B cell (primary cell): ENCODE results near the gene DNAH3. TPM values are rescaled to one million over a fixed set of nuclear protein-coding genes. Genes with fewer than 3 reads are reported as not detected.

Experiments
- ATAC-seq: fragments of 200-7000 bp; cut with Tn5 transposase; one replicate; pipeline ENCODE4 v1.10.0; 2021; ENCODE audit warnings: low read depth, mild to moderate bottlenecking, moderate number of reproducible peaks, moderate library complexity
- CTCF ChIA-PET: fragments of 350-600 bp; sonication (Branson Sonifier 250); formaldehyde crosslinking; loops from one replicate; lab custom pipeline; 2021; ENCODE audit warnings: antibody characterized with exemption, inconsistent platforms; lab: Charles Lee
- POLR2A ChIA-PET: fragments of 350-600 bp; sonication (Branson Sonifier 250); formaldehyde crosslinking; loops from one replicate; lab custom pipeline; 2021; ENCODE audit warnings: antibody characterized with exemption; lab: Charles Lee
- DNase-seq: peaks from one replicate; pipeline ENCODE4 v3.0.0; 2013
- H2AFZ ChIP-seq: 2 replicates; pipeline ENCODE4 v1.6.1; 2012; ENCODE audit warnings: mild to moderate bottlenecking, low read depth, low read length; ENCODE audit not compliant: insufficient read depth, poor library complexity, severe bottlenecking
- H3K27ac ChIP-seq, 2 donors: 1 replicate in 1 of 2; 2 replicates in 1 of 2; pipeline ENCODE4 v1.5.1; 2012 to 2013; ENCODE audit warnings: low read length in 2 of 2, mild to moderate bottlenecking in 2 of 2, moderate library complexity in 1 of 2
- H3K27me3 ChIP-seq, 4 experiments: fragments of 200-600 bp in 1 of 4; sonication (generic) in 1 of 4; replicated peaks in 1 of 4; 1 replicate in 2 of 4; 2 replicates in 2 of 4; pipeline versions ENCODE4 v1.6.1 to v1.7.0; 2013 to 2016; ENCODE audit warnings: low read length in 3 of 4, mild to moderate bottlenecking in 2 of 4, mixed read lengths in 1 of 4, moderate library complexity in 1 of 4; ENCODE audit not compliant: insufficient read depth in 4 of 4, control insufficient read depth in 3 of 4; ENCODE audit errors: control extremely low read depth in 1 of 4
- H3K36me3 ChIP-seq, 2 experiments: replicated peaks in 1 of 2; 1 replicate in 1 of 2; 2 replicates in 1 of 2; pipeline versions ENCODE4 v1.6.1 to v1.7.1; 2013; ENCODE audit warnings: low read length in 1 of 2; ENCODE audit not compliant: insufficient read depth in 2 of 2, control insufficient read depth in 1 of 2; ENCODE audit errors: control extremely low read depth in 1 of 2, extremely low read depth in 1 of 2
- H3K4me1 ChIP-seq, 2 donors: fragments of 200-600 bp in 1 of 2; sonication (generic) in 1 of 2; 1 replicate in 1 of 2; 2 replicates in 1 of 2; pipeline versions ENCODE4 v1.5.1 to v1.6.1; 2013 to 2017; ENCODE audit warnings: low read length in 2 of 2; ENCODE audit not compliant: control insufficient read depth in 2 of 2, insufficient read depth in 2 of 2
- H3K4me2 ChIP-seq: replicated peaks from 2 replicates; pipeline ENCODE3; 2012; ENCODE audit warnings: mild to moderate bottlenecking, low read depth, low read length; ENCODE audit not compliant: poor library complexity, severe bottlenecking
- H3K4me3 ChIP-seq, 5 experiments: fragments of 200-600 bp in 1 of 5; sonication (generic) in 1 of 5; 1 replicate in 3 of 5; 2 replicates in 2 of 5; pipeline versions ENCODE4 v1.5.1 to v1.7.0; 2011 to 2016; ENCODE audit warnings: low read length in 4 of 5, mild to moderate bottlenecking in 4 of 5, low read depth in 2 of 5, control low read depth in 1 of 5, moderate library complexity in 1 of 5; ENCODE audit not compliant: insufficient read depth in 1 of 5; ENCODE audit errors: control extremely low read depth in 1 of 5, extremely low read depth in 1 of 5
- H3K79me2 ChIP-seq: fragments of 200-600 bp; sonication (generic); one replicate; pipeline ENCODE4 v1.6.0; 2016; ENCODE audit warnings: low read length; ENCODE audit not compliant: control insufficient read depth, insufficient read depth
- H3K9ac ChIP-seq: fragments of 200-600 bp; sonication (generic); 2 replicates; pipeline ENCODE4 v1.6.1; 2017; ENCODE audit warnings: mild to moderate bottlenecking, low read length, moderate library complexity
- H3K9me3 ChIP-seq, 3 donors: one replicate each; pipeline versions ENCODE4 v1.6.1 to v1.7.1; 2013; ENCODE audit warnings: low read length in 2 of 3; ENCODE audit not compliant: control insufficient read depth in 2 of 3, insufficient read depth in 1 of 3; ENCODE audit errors: control extremely low read depth in 1 of 3
- H4K20me1 ChIP-seq: 2 replicates; pipeline ENCODE4 v1.6.0; 2012; ENCODE audit warnings: mild to moderate bottlenecking, low read length; ENCODE audit not compliant: insufficient read depth, control insufficient read depth, poor library complexity, severe bottlenecking
- H3K27ac Mint-ChIP-seq: one replicate; pipeline ENCODE4 v1.8.0; 2021; ENCODE audit warnings: mixed read lengths
- H3K27me3 Mint-ChIP-seq: one replicate; pipeline ENCODE4 v1.8.0; 2021; ENCODE audit warnings: mixed read lengths
- H3K4me1 Mint-ChIP-seq: one replicate; pipeline ENCODE4 v1.8.0; 2021; ENCODE audit warnings: mixed read lengths
- H3K4me3 Mint-ChIP-seq: one replicate; pipeline ENCODE4 v1.8.0; 2021; ENCODE audit warnings: mixed read lengths
- H3K9me3 Mint-ChIP-seq: one replicate; pipeline ENCODE4 v1.8.0; 2022; ENCODE audit warnings: mixed read lengths; ENCODE audit not compliant: insufficient read depth
- EZH2 ChIP-seq: IDR thresholded peaks from 2 replicates; pipeline ENCODE4 v1.6.1; 2012; ENCODE audit warnings: borderline replicate concordance, low read depth, mild to moderate bottlenecking, moderate library complexity, low read length; ENCODE audit not compliant: insufficient read depth, poor library complexity, severe bottlenecking
- WGBS: methylation state at CpG from one replicate; pipeline ENCODE4 v1.1.5; 2013; ENCODE audit warnings: missing lambda C conversion rate; ENCODE audit not compliant: insufficient coverage; 5-methylcytosine and 5-hydroxymethylcytosine counted together
- intact Hi-C: fragments of 100-400 bp; cut with micrococcal nuclease; formaldehyde crosslinking; loops from one replicate; pipeline ENCODE4 v1.10.0; 2022
- polyA plus RNA-seq: library from polyadenylated mRNA; depleted of rRNA; stranded (reverse); fragments of >200 nt; gene quantifications from 2 replicates; pipeline ENCODE4 v1.2.3, GENCODE V29; 2012
- total RNA-seq, 2 donors: library from RNA; stranded (reverse); fragments of 120-200 nt in 1 of 2; gene quantifications; 1 replicate in 1 of 2; 2 replicates in 1 of 2; pipeline versions ENCODE4 v1.2.3 to v1.2.4, GENCODE V29; 2013 to 2022
- TF ChIP-seq, protein P1 (sequence below): fragments of 200-600 bp; IDR thresholded peaks from one replicate; pipeline ENCODE4 v1.8.0; 2022; ENCODE audit warnings: antibody characterized with exemption, mild to moderate bottlenecking

DNAH3 gene
- total and polyA plus RNA-seq, 2 donors (not counting 1 experiment from before 2014, with no cell fraction given): not detected

DNA sequence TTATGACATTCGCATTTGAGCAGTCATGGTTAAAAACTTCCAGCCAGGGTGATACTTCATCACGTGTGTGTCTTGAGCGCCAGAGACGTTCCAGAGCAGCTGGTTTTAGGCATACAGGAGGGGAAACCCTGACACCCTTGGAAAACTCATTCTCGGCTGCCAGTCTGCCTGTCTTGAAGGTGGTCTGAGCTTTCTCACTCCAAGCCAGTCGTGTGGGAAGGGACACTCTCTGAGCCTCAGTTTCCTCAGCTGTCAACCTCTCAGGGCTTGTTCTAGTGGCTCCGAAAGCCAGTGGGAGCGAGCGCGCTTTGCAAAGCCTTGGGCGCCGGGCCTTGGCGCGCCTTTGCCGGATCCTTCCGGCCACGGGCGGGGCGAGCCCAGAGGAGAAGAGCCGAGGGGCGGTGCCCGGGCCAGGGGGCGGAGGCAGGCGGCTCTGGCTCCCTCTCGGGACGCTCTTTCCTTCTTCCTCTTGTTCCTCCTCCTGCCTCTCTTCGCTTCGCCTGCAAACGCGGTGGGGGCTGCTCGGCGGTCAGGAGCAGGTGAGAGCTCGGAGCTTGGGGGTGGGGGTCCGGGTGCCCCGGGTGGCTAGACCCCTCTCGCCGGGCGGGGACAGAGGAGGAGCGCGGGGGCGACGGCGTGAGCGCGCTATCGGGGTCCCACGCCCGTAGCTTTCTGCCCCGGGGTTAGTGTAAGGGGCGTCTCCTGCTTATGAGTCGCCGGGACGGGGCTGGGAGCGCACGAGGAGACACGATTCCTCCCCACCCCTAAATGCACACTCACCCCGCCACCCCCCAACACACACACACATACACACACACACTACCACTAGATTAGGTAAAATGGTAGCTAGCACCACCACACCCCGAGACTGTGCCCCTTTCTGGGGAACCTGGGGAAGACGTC lies 7.8 kb upstream of the DNAH3 start, which contains the start of gene LDAF1:
TSS of gene LDAF1 (plus strand) at position 467 of the 903 bp plus-strand sequence. CDS start 2,509 bp downstream, outside the sequence.
- under 1% methylated on average over 47 of the region's 59 CpGs for WGBS
- peak within 1 kb of the TSS; percentile 71 to 93 (median 85) for H3K4me3 ChIP-seq
- TF ChIP-seq EZH2: no peak
- TF ChIP-seq, protein P1, sequence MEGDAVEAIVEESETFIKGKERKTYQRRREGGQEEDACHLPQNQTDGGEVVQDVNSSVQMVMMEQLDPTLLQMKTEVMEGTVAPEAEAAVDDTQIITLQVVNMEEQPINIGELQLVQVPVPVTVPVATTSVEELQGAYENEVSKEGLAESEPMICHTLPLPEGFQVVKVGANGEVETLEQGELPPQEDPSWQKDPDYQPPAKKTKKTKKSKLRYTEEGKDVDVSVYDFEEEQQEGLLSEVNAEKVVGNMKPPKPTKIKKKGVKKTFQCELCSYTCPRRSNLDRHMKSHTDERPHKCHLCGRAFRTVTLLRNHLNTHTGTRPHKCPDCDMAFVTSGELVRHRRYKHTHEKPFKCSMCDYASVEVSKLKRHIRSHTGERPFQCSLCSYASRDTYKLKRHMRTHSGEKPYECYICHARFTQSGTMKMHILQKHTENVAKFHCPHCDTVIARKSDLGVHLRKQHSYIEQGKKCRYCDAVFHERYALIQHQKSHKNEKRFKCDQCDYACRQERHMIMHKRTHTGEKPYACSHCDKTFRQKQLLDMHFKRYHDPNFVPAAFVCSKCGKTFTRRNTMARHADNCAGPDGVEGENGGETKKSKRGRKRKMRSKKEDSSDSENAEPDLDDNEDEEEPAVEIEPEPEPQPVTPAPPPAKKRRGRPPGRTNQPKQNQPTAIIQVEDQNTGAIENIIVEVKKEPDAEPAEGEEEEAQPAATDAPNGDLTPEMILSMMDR: no peak
- ATAC-seq (peak; percentile 90), DNase-seq (peak; percentile 82)
- no peaks in the 10 kb centered on the region for H3K27me3 ChIP-seq
- intact Hi-C loops: loop anchor here (1.0 to 10.0 kb wide), 7 partner anchors 30 to 1214 kb away; partner anchors contain the start of genes CDR2, POLR3E, THUMPD1 and UQCRC2
- peak within 1 kb of the TSS; percentile 96 for H2AFZ ChIP-seq
- H4K20me1 ChIP-seq: no peaks in the 10 kb centered on the region
- H3K36me3 ChIP-seq: peaks cover 0 to 18% of the 10 kb centered on the region in 2 experiments
- ChIA-PET POLR2A (interaction anchor here (0.9 to 1.4 kb wide), 2 partner anchors 142 to 204 kb away, joined by 3 to 4 read pairs; no protein-coding TSS in a partner anchor), CTCF (interaction anchor here (1.0 to 4.1 kb wide), 7 partner anchors 9 to 308 kb away, joined by 3 to 18 read pairs (median 3); no protein-coding TSS in a partner anchor)
- H3K9ac ChIP-seq: peak within 1 kb of the TSS; percentile 91
- Mint-ChIP-seq H3K27me3 (no peaks in the 10 kb centered on the region), H3K4me3 (peak within 1 kb of the TSS; percentile 96), H3K9me3 (no peaks in the 10 kb centered on the region), H3K27ac (peak within 1 kb of the TSS; percentile 88), H3K4me1 (peaks cover 22% of the 10 kb centered on the region)
- peak within 1 kb of the TSS; percentile 14 to 46 for H3K27ac ChIP-seq
- H3K4me1 ChIP-seq: peaks cover 13 to 18% of the 10 kb centered on the region in 2 donors
- H3K9me3 ChIP-seq: no peaks in the 10 kb centered on the region
- H3K79me2 ChIP-seq: peaks cover 23% of the 10 kb centered on the region
- peak within 1 kb of the TSS; percentile 96 for H3K4me2 ChIP-seq
